ENCODE data around the gene RUNX1.

RUNX1 gene

GRCh38 chr21:35066824-35067223 is 17.7 kb upstream of the RUNX1 start:
- H3K9ac ChIP-seq, result no peak overlapping the region
- H3K36me3 ChIP-seq (ENCODE audit: control insufficient read depth, insufficient read depth, low read length), result no peaks in the 10 kb centered on the region
- H3K9me3 ChIP-seq (ENCODE audit: control insufficient read depth, low read length), result no peaks in the 10 kb centered on the region
- TF ChIP-seq CTCF (IDR thresholded peaks at IDR 0.05), result no peak
- H3K4me1 ChIP-seq, result no peaks in the 10 kb centered on the region
- no peak overlapping the region for H3K4me2 ChIP-seq (ENCODE audit: low read length)
- H3K27me3 ChIP-seq (ENCODE audit: control insufficient read depth, insufficient read depth, low read length), result no peaks in the 10 kb centered on the region
- H3K4me3 ChIP-seq (ENCODE audit: low read depth, low read length), result no peak overlapping the region
- no peak overlapping the region for H2AFZ ChIP-seq
- no peak overlapping the region for H3K27ac ChIP-seq
- no peaks in the 10 kb centered on the region for H3K79me2 ChIP-seq

- no peak for TF ChIP-seq CTCF (IDR thresholded peaks at IDR 0.05)
- Histone ChIP-seq H3K4me2 (ENCODE audit: low read length) (no peak overlapping the region), H3K4me1 (no peaks in the 10 kb centered on the region), H3K36me3 (ENCODE audit: control insufficient read depth, insufficient read depth, low read length) (no peaks in the 10 kb centered on the region), H3K9me3 (ENCODE audit: control insufficient read depth, low read length) (no peaks in the 10 kb centered on the region), H3K79me2 (no peaks in the 10 kb centered on the region), H3K4me3 (ENCODE audit: low read depth, low read length) (no peak overlapping the region), H3K27ac (no peak overlapping the region), H2AFZ (no peak overlapping the region), H3K9ac (no peak overlapping the region), H3K27me3 (ENCODE audit: control insufficient read depth, insufficient read depth, low read length) (no peaks in the 10 kb centered on the region)
Measured at GRCh38 chr21:35063428-35064172, 14.5 kb upstream of the RUNX1 start.

- Histone ChIP-seq H3K9ac (no peak overlapping the region), H3K9me3 (ENCODE audit: control insufficient read depth, low read length) (no peaks in the 10 kb centered on the region), H2AFZ (no peak overlapping the region), H3K4me3 (ENCODE audit: low read depth, low read length) (no peak overlapping the region), H3K27ac (no peak overlapping the region), H3K4me2 (ENCODE audit: low read length) (no peak overlapping the region), H3K79me2 (no peaks in the 10 kb centered on the region), H3K36me3 (ENCODE audit: control insufficient read depth, insufficient read depth, low read length) (no peaks in the 10 kb centered on the region), H3K27me3 (ENCODE audit: control insufficient read depth, insufficient read depth, low read length) (no peaks in the 10 kb centered on the region), H3K4me1 (no peaks in the 10 kb centered on the region)
- TF ChIP-seq CTCF (IDR thresholded peaks at IDR 0.05), result no peak
Measured at GRCh38 chr21:35062016-35062415, 12.9 kb upstream of the RUNX1 start.

GRCh38 chr21:35059742-35060141 is 10.6 kb upstream of the RUNX1 start:
- H3K27me3 ChIP-seq (ENCODE audit: control insufficient read depth, insufficient read depth, low read length), result no peaks in the 10 kb centered on the region
- H3K36me3 ChIP-seq (ENCODE audit: control insufficient read depth, insufficient read depth, low read length), result no peaks in the 10 kb centered on the region
- H3K27ac ChIP-seq, result no peak overlapping the region
- no peak overlapping the region for H3K9ac ChIP-seq
- no peak for TF ChIP-seq CTCF (IDR thresholded peaks at IDR 0.05)
- H3K4me2 ChIP-seq (ENCODE audit: low read length), result no peak overlapping the region
- H3K4me1 ChIP-seq, result no peaks in the 10 kb centered on the region
- no peaks in the 10 kb centered on the region for H3K9me3 ChIP-seq (ENCODE audit: control insufficient read depth, low read length)
- no peak overlapping the region for H3K4me3 ChIP-seq (ENCODE audit: low read depth, low read length)
- H3K79me2 ChIP-seq, result no peaks in the 10 kb centered on the region
- no peak overlapping the region for H2AFZ ChIP-seq

- no peak overlapping the region for H3K4me2 ChIP-seq (ENCODE audit: low read length)
- H3K36me3 ChIP-seq (ENCODE audit: control insufficient read depth, insufficient read depth, low read length), result no peaks in the 10 kb centered on the region
- no peak overlapping the region for H3K27ac ChIP-seq
- TF ChIP-seq CTCF (IDR thresholded peaks at IDR 0.05), result no peak
- no peaks in the 10 kb centered on the region for H3K79me2 ChIP-seq
- no peaks in the 10 kb centered on the region for H3K27me3 ChIP-seq (ENCODE audit: control insufficient read depth, insufficient read depth, low read length)
- H3K9ac ChIP-seq, result no peak overlapping the region
- H2AFZ ChIP-seq, result no peak overlapping the region
- no peaks in the 10 kb centered on the region for H3K4me1 ChIP-seq
- H3K4me3 ChIP-seq (ENCODE audit: low read depth, low read length), result no peak overlapping the region
- no peaks in the 10 kb centered on the region for H3K9me3 ChIP-seq (ENCODE audit: control insufficient read depth, low read length)
Measured at GRCh38 chr21:35058058-35058457, 9.0 kb upstream of the RUNX1 start.
